NCI-H1417 (cell line): ENCODE results near the gene CYBA.
A peak's percentile ranks its signal among the peaks of the same experiment; 100 is the strongest.

ENCODE experiments used
- DNase-seq, 3 experiments: peaks; one replicate each; lab custom pipeline; 2025; lab: John Stamatoyannopoulos, UW

Gene CYBA

DNA sequence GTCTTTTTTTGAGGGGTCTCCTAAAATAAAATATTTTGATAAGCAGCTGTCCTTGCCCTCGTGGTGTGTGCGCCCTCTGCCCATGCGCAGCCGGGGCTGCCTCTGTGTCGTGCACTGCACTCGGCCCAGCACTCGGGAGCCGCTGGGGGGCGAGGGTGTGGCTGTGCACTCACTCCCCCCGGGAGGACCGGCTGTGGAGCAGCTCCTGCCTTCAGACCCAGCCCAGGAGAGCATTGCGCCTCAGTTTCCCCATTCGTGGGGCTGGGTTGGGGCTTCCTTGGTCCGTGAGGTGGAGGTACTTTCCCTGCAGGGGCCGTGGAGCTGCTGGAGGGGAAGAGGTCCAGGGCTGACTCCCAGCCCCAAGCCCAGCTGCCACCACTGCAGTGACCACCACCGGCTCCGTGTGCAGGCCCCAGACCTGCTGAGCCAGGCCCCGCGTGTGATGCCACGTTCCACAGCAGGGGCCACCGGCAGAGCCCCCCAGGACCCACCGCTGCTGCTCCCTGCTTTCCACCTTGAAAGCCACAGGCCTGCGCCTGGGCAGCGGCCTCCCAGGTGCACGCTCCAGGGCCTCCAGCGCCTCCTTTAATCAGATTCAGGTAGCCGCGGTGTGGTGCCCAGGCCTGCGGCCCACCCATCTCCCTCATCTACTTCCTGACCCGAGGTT, 18.8 kb downstream of the CYBA start:
- no peak for DNase-seq

- no peak for DNase-seq
Measured at GRCh38 chr16:88631384-88631783, 19.5 kb downstream of the CYBA start.

DNA sequence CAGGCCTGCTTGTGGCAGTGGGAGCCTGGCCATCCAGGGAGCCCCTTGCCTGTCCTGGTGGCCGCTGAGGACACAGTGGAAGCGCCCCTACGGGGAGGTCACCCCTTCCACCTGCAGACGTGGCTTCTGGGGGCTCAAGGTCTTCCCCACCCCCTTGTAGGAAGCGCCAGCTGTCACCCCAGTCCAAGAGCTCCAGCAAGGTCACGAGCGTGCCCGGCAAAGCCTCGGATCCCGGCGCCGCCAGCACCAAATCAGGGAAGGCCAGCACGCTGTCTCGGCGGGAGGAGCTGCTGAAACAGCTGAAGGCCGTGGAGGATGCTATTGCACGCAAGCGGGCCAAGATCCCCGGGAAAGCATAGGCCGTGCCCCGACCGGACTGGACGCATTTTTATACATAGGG, 19.9 kb downstream of the CYBA start:
- no peak for DNase-seq

DNA sequence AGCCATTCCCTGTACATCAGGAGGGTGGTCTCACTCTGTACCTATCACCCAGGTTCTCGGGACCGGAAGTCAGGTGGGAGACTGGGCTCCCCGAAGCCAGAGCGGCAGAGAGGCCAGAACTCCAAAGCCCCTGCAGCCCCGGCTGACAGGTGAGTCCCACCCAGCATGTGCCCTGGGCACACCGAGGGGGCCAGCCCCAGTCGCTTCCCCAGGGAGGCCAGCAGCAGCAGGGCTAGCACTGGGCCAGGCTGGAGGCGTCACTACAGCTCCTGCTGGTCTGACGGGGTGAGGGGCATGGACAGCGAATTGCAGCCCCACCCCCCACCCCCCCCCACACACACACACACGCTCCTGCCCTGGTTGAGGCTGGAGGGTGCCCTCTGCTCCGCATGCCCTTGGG, 20.4 kb downstream of the CYBA start:
- DNase-seq, result no peak

DNA sequence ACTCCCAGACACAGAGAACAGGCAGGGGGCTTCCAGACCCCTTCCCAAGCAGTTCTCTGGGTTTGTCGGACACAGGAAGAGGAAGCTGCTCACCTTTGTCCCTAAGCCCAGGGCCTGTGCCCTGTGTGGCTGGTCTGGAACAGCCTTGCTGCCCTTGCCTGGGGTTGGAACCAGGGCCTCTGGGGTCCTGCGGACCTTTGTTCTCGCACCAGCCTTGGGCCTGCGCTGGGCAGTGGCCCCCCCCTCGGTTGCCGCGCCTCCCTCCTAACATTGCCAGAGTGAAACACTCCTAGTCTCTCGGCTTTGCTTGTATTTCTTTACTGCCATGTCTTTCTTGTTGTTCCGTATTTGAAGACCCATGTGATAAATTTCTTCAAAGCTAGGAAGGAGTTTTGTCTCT, 21.0 kb downstream of the CYBA start:
- no peak for DNase-seq

DNA sequence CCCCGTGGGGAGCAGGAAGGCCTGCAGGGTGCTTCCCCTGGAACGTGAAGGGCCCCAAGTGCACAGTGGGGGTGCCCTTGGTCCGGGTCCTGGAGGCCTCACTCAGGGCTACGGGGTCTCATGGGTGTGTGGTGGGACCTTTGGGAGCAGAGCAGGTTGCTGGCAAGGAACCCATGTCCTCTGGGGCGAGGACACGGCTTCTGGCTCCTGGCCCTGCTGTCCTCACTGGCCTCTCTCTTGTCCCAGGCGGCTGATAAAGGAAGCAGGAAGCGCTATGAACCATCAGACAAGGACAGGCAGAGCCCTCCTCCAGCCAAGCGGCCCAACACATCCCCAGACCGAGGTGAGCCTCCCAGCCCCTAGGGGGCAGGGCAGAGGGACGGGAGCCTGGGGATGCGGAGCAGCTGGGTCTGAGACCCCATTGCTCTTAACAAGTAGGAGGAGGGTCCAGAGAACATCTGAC, 22.3 kb downstream of the CYBA start:
- DNase-seq, result no peak

DNA sequence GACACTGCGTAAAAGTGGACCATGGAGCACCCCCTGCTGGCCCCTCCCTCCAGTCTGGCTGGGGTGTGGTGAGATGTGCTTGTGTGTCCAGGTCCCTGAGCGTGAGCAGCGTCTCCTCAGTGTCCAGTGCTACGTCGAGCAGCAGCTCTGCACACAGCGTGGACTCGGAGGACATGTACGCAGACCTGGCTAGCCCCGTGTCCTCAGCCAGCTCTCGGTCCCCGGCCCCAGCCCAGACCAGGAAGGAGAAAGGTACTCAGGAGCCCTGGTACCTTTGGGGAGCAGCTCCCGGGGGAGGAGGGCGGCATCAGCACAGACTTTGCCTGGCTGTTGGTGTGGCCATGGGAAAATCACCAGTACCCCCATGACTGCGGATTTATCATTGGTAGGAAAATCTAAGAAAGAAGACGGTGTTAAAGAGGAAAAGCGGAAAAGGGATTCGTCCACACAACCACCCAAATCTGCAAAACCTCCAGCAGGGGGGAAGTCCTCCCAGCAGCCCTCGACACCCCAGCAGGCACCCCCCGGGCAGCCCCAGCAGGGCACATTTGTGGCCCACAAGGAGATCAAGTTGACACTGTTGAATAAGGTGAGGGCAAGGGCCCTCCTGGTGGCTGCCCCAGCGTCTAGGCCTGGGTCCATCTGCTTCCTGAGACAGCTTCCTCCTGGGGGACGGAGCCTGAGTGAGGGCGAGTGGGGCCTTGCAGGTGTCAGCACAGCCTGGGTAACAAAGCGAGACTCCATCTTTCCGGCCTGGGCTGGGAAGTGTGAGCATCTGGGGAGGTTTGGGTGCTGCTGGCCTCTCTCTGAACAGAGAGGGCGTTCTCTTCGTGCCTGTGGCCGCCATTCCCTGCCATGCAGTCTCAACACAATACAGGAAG, 23.1 kb downstream of the CYBA start:
- no peak for DNase-seq

DNA sequence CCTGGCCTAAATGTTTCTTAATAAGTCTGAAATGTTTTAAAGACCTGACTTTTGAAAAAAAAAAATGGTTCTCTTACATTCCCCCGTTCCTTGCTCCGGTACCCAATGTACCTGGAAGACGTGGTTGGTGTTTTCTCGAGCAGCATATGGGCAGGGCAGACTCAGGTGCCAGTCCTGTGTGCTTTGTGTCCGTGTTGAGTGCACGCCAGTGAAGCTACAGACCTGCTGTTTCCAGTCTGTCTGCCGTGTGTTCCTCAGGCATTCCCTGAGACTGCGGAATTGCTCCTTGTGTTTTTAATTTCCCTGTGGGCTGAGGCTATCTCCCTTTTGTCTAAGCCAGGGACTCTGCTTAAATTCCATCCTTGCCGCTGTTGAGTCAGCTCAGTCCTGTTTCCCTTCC, 24.2 kb downstream of the CYBA start:
- no peak for DNase-seq

DNA sequence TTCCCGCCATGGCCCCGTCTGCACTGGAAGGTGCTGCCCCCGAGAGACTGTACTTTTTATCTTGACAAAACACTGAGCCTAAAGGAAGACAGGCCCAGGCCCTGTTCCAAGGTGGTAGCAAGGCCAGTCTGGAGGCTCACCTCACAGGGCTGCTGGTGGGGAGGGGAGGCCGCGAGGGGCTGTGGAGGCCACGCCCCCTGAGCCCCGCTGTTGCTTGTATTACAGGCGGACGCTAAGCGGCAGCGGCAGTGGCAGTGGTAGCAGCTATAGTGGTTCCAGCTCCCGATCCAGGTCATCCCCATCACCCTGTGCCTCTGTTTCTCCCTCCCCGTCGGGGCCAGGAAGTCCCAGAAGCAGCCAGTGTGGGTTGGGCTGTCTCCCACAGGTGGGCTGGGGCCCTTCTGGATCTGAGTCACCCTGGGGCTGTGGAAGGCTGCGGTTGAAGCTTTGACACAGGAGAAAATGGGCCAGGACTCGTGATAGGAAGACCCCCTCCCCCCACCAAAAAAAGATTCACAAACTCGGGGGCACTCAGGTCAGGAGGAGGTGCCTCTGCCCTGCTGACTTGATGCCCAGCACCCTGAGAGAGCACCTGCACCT, 25.8 kb downstream of the CYBA start:
- DNase-seq, result no peak

- no peak for DNase-seq
Measured at GRCh38 chr16:88624481-88624880, 26.4 kb downstream of the CYBA start.

GRCh38 chr16:88623858-88624257, 27.0 kb downstream of the CYBA start:
- DNase-seq, result no peak

DNA sequence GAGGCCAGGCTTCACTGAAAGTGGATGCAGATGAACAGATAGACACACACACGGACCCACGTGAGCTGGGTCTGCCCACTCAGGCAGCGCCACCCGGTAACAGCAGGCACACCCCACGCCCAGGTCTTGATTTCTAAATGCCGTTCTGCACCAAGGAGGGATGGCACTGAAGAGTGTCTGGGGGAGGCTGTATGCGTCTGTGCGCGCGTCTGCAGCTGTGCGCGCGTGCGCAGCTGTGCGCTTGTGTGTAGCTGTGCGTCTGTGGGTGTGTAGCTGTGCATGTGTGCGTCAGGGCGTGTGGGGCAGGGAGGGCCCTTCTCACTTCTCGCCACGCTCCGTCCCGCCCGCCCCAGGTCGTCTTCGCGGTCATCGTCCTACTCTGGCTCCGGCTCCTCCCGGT, 28.0 kb downstream of the CYBA start:
- no peak for DNase-seq

DNA sequence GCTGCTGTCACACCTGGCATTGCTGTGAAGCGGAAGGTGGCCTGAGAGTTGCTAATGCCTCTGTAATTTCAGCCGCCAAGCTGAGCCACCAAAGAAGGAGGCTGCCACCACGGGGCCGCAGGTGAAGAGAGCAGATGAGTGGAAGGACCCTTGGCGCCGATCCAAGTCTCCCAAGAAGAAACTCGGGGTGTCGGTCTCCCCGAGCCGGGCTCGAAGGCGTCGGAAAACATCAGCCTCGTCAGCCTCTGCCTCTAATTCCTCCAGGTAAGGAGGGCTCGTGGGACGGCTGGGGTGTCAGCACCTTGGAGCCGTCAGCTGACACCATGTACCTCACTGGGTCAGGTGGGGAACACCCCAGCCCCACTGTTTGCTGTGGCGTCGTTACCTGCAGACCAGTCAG, 28.7 kb downstream of the CYBA start:
- DNase-seq, result no peak

DNA sequence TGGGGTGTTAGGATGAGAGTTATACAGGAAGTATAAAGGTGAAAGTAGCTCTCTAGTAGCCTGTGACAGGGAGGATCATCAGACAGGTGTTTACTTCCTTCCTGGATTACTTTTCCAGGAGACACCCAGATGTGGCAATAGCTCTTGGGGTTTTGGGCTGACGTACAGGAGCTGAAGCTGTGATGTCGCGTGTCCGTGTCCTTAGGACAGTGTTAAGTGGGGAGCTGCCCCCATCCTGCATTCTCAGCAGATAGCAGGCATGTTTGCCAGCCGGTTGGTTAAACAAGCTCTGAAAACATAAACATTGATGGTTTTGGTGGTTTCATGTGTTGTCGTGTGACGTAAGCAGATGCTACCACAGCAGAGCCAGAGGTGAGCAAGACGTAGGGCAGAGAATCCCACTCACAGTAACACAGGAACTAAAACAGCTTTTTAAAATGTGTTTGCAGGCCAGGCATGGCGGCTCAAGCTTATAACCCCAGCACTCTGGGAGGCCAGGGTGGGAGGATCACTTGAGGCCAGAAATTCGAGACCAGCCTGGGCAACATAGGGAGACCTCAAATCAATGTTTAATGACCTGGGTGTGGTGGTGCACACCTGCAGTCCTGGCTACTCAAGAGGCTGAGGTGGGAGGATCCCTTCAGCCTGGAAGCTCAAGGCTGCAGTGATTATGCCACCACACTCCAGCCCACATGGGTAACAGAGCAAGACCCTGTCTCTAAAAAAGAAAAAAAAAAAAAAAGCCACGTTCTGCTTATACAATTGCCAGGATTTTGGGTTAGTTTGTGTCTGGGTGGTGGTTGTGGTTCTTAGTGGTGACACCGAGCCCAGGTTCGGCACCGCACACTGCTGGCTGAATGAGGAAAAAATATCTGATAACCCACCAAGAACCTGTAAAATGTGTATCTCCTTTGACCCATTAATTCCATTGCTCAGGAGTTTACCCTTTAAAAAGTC, 30.7 kb downstream of the CYBA start:
- no peak for DNase-seq

DNA sequence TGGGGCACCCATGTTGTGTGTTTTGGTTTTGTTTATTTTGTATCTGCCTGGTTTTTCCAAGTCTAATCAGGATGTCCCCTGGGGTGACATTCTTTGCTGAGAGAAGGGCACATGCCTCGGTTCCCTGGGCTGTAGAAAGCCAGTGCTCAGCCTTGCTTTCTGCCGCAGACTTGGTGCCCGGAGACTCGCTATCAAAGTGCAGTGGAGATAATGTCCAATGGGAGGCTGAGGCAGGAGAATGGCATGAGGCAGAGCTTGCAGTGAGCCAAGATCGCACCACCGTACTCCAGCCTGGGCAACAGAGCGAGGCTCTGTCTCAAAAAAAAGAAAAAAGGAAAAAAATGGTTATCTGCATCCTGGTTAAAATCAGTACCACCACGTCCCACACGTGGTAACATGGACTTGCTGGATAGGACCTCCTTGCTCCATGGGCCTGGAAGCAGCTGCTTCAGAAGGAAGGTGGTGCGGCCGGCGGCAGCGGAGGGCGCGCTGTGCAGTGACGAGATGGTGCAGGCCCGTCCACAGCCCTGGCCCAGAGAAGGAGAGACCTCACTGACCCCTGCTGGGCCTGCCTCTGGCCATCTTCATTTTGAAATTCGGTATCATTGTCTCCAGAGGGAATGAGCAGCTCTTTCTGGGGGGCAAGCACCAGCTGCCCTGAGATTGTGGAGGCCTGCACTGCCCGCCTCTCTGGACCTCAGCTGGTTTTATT, 31.7 kb downstream of the CYBA start:
- no peak for DNase-seq

DNA sequence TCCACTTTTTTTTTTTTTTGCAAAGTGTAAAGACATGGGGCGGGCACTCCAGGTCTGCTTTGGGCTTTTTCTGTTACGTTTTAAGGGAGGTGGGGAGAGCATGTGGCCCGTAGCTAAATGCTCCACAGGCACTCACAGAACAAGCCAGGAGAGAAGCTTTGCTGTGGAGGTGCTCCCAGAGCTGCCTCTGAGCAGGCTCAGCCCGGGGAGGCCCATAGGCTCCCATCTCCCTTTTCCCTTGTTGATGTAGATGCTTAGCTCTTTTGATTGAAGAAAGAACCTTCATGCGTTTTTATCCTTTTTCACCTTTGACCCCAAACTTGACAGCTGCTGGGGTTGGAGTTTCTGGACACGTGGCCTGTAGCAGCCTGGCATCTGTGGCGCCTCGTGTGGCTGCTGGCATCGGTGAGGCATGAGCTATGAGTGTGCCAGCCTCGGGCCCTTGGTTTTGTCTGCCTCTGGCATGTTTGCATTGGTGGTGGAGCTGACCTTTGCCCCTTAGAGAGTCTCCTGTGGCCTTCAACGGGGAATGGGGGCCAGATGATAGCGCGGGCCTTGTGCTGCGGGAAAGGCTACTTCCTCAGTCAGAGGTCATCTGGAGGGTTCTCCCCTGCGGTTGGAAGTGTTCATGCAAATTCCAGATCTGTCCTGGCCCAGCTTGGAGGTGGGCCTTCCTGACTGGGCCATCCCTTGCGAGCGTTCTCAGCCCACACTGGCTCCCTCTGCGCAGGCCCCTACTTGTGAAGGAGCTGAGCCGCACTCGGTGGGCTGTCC, 32.5 kb downstream of the CYBA start:
- no peak for DNase-seq

DNA sequence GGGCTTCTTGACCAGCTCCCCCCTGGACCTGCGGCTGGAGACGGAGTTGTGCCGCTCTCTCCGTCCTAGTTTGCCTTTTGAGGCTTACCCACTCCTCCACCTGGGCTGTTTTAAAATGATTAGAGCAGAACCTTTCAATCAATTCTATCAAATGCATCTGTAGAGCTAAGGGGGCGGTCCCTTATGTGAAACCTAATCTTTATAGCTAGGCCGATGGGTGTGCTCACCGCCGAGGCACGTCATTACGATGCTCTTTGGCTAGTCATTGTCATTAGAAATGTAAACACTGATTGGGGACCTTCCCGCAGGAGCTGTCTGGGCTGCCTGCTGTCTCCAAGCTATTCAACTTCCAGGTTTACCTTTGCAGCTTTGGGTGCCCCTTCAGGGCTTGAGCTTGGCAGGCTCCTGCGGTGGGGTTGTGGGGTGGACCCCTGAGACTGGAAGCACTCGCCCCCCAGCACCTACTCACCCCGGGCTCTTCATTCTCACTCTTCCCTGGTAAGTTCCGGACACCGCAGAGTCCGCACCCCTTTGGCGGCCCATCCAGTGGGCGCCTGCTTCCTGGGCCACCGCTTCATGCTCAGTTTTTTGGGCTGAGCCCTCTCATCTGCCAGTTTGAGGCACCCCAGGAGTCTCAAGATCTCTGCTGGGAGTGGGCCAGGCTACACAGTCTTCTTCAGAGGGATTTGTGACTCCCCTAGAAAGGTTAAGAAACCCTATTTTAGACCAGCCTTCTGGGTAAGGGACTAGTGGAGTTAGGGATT, 33.4 kb downstream of the CYBA start:
- peak; percentile 40 to 79 (median 71) for DNase-seq

GRCh38 chr16:88616736-88617135, 34.1 kb downstream of the CYBA start:
- no peak for DNase-seq

- DNase-seq, result no peak
Measured at GRCh38 chr16:88616320-88616719, 34.5 kb downstream of the CYBA start.
